ENCODE data around the gene ANKRD53.

The ANKRD53 gene

GRCh38 chr2:70944111-70944690 lies 34.2 kb upstream of the ANKRD53 start:
- DNase-seq = peak; percentile 35

- DNase-seq = peak; percentile 82
Observed at GRCh38 chr2:70946832-70947442, 31.5 kb upstream of the ANKRD53 start.

- peak; percentile 87 for DNase-seq
Observed at GRCh38 chr2:70947556-70948184, 30.8 kb upstream of the ANKRD53 start.

- DNase-seq = peak; percentile 89
Observed at GRCh38 chr2:70948337-70949003, 30.0 kb upstream of the ANKRD53 start.

GRCh38 chr2:70949086-70949485 lies 29.3 kb upstream of the ANKRD53 start:
- no peak for DNase-seq

- DNase-seq = no peak
Observed at GRCh38 chr2:70954886-70955285, 23.5 kb upstream of the ANKRD53 start.

GRCh38 chr2:70956141-70956540 lies 22.3 kb upstream of the ANKRD53 start:
- DNase-seq = no peak

GRCh38 chr2:70957798-70958197 lies 20.6 kb upstream of the ANKRD53 start:
- no peak for DNase-seq

GRCh38 chr2:70958759-70959158 lies 19.7 kb upstream of the ANKRD53 start:
- DNase-seq = no peak

- peak; percentile 54 for DNase-seq
Observed at GRCh38 chr2:70959271-70959761, 19.1 kb upstream of the ANKRD53 start.

- no peak for DNase-seq
Observed at GRCh38 chr2:70959851-70960832, 18.3 kb upstream of the ANKRD53 start.

- DNase-seq = peak; percentile 63
Observed at GRCh38 chr2:70960833-70961647, 17.4 kb upstream of the ANKRD53 start.

- DNase-seq = no peak
Observed at GRCh38 chr2:70961648-70961994, 16.8 kb upstream of the ANKRD53 start.

GRCh38 chr2:70962211-70962884 lies 16.1 kb upstream of the ANKRD53 start:
- DNase-seq = peak; percentile 55

- DNase-seq = peak; percentile 47
Observed at GRCh38 chr2:70962885-70963878, 15.2 kb upstream of the ANKRD53 start.

- peak; percentile 35 for DNase-seq
Observed at GRCh38 chr2:70964133-70964532, 14.3 kb upstream of the ANKRD53 start.

- peak; percentile 81 for DNase-seq
Observed at GRCh38 chr2:70964596-70965386, 13.6 kb upstream of the ANKRD53 start.

- DNase-seq = peak; percentile 17
Observed at GRCh38 chr2:70965506-70965905, 12.9 kb upstream of the ANKRD53 start.

- peak; percentile 47 for DNase-seq
Observed at GRCh38 chr2:70966681-70967080, 11.7 kb upstream of the ANKRD53 start.
